Measurements from ENCODE around the gene CLDN9. TPM values are rescaled to one million over a fixed set of nuclear protein-coding genes. Genes with fewer than 3 reads are reported as not detected.

The CLDN9 gene
- total RNA-seq, 1 experiment from 2014 or later, result not detected

DNA sequence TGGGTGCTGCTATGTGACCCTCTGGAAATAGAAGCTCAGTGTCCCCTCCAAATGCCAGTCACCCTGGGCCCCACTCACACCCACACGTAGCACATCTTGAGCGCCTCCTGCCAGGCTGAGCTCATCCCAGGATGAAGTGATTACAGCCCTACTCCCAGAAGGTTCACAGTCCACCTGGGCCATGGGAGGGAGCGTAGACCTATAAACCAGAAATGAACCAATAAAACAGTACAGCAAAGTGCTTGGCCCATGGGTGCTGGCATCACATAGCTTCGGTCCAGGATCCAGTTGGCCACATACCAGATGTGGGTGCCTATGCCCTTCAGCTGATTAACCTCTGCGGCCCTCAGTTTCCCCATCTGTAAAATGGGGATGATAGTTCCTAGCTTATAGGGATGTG lies 26.2 kb downstream of the CLDN9 start:
- Histone ChIP-seq H3K27ac (ENCODE audit: low read depth, low read length, poor library complexity, severe bottlenecking) (no peak overlapping the region), H3K4me1 (ENCODE audit: insufficient read depth, low read length, poor library complexity, severe bottlenecking) (no peaks in the 10 kb centered on the region), H3K9me3 (ENCODE audit: low read depth, low read length, poor library complexity, severe bottlenecking) (no peaks in the 10 kb centered on the region), H3K36me3 (ENCODE audit: insufficient read depth, low read length, poor library complexity, severe bottlenecking) (no peaks in the 10 kb centered on the region), H3K4me3 (ENCODE audit: low read depth, low read length, poor library complexity, severe bottlenecking) (no peak overlapping the region), H3K27me3 (replicated peaks; ENCODE audit: insufficient read depth, low read depth, low read length, poor library complexity) (peaks cover 50% of the 10 kb centered on the region)
- no peak for TF ChIP-seq EZH2 (IDR thresholded peaks at IDR 0.05; ENCODE audit: borderline replicate concordance, low read depth, low read length, poor library complexity, severe bottlenecking)
- TF ChIP-seq, protein P1, sequence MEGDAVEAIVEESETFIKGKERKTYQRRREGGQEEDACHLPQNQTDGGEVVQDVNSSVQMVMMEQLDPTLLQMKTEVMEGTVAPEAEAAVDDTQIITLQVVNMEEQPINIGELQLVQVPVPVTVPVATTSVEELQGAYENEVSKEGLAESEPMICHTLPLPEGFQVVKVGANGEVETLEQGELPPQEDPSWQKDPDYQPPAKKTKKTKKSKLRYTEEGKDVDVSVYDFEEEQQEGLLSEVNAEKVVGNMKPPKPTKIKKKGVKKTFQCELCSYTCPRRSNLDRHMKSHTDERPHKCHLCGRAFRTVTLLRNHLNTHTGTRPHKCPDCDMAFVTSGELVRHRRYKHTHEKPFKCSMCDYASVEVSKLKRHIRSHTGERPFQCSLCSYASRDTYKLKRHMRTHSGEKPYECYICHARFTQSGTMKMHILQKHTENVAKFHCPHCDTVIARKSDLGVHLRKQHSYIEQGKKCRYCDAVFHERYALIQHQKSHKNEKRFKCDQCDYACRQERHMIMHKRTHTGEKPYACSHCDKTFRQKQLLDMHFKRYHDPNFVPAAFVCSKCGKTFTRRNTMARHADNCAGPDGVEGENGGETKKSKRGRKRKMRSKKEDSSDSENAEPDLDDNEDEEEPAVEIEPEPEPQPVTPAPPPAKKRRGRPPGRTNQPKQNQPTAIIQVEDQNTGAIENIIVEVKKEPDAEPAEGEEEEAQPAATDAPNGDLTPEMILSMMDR (conservative IDR thresholded peaks at IDR 0.05; ENCODE audit: low read depth, low read length), result no peak
- CTCF ChIA-PET, result no interaction called here
- no peak for DNase-seq (ENCODE audit: low spot score)
- intact Hi-C loops (cut with micrococcal nuclease; ENCODE audit: unreplicated experiment), result no loop called here
- BruUV-seq (replicated peaks), result no TSS peak
- POLR2A ChIA-PET (ENCODE audit: low non-redundant PET), result no interaction called here

DNA sequence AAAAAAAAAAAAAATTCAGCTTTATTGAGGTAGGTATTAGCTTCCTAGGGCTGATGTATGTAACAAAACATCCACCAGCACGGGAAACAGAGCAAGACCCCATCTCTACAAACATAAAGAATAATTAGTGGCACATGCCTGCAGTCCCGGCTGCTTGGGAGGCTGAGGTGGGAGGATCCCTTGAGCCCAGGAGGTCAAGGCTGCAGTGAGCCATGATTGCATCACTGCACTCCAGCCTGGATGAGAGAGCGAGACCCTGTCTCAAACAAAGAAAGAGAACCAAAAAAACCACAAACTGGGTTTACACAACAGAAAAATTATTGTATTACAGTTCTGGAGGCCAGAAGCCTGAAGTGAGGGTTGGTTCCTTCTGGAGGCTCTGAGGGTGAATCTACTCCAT lies 29.7 kb downstream of the CLDN9 start:
- TF ChIP-seq EZH2 (IDR thresholded peaks at IDR 0.05; ENCODE audit: borderline replicate concordance, low read depth, low read length, poor library complexity, severe bottlenecking), result no peak
- TF ChIP-seq, protein P1 (conservative IDR thresholded peaks at IDR 0.05; ENCODE audit: low read depth, low read length), result no peak
- intact Hi-C loops (cut with micrococcal nuclease; ENCODE audit: unreplicated experiment), result no loop called here
- peaks cover 35% of the 10 kb centered on the region for H3K27me3 ChIP-seq (replicated peaks; ENCODE audit: insufficient read depth, low read depth, low read length, poor library complexity)

DNA sequence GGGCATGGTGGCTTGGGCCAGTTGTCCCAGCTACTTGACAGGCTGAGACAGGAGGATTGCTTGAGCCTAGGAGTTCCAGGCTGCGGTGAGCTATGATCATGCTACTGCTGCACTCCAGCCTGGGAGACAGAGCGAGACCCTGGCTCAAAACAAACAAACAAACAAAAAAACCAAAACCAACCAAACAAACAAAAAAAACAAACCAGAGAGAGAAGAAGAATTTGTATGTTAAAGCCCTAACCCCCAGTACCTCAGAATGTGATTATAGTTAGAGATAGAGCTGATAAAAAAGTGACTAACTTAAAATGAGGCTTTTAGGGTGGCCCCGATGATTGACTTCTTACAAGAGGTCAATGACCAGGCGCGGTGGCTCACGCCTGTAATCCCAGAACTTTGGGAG lies 32.0 kb downstream of the CLDN9 start:
- BruUV-seq (replicated peaks), result no TSS peak
- Histone ChIP-seq H3K27ac (ENCODE audit: low read depth, low read length, poor library complexity, severe bottlenecking) (no peak overlapping the region), H3K9me3 (ENCODE audit: low read depth, low read length, poor library complexity, severe bottlenecking) (no peaks in the 10 kb centered on the region), H3K27me3 (replicated peaks; ENCODE audit: insufficient read depth, low read depth, low read length, poor library complexity) (peaks cover 20% of the 10 kb centered on the region), H3K4me3 (ENCODE audit: low read depth, low read length, poor library complexity, severe bottlenecking) (no peak overlapping the region), H3K4me1 (ENCODE audit: insufficient read depth, low read length, poor library complexity, severe bottlenecking) (no peaks in the 10 kb centered on the region), H3K36me3 (ENCODE audit: insufficient read depth, low read length, poor library complexity, severe bottlenecking) (no peaks in the 10 kb centered on the region)
- ChIA-PET CTCF (no interaction called here), POLR2A (ENCODE audit: low non-redundant PET) (no interaction called here)
- intact Hi-C loops (cut with micrococcal nuclease; ENCODE audit: unreplicated experiment), result no loop called here
- no peak for TF ChIP-seq EZH2 (IDR thresholded peaks at IDR 0.05; ENCODE audit: borderline replicate concordance, low read depth, low read length, poor library complexity, severe bottlenecking)
- TF ChIP-seq, protein P1 (conservative IDR thresholded peaks at IDR 0.05; ENCODE audit: low read depth, low read length), result no peak
- DNase-seq (ENCODE audit: low spot score), result no peak

More for the DNA sequence above, 29.7 kb downstream of the CLDN9 start:
- ChIA-PET CTCF (interaction anchor here (2.4 kb wide), 1 partner anchor 11 kb away, joined by 15 read pairs; no protein-coding TSS in a partner anchor), POLR2A (ENCODE audit: low non-redundant PET) (no interaction called here)
- no peak overlapping the region for H3K27ac ChIP-seq (ENCODE audit: low read depth, low read length, poor library complexity, severe bottlenecking)
- no TSS peak for BruUV-seq (replicated peaks)
- no peak for DNase-seq (ENCODE audit: low spot score)
- no peaks in the 10 kb centered on the region for H3K9me3 ChIP-seq (ENCODE audit: low read depth, low read length, poor library complexity, severe bottlenecking)
- H3K4me3 ChIP-seq (ENCODE audit: low read depth, low read length, poor library complexity, severe bottlenecking), result no peak overlapping the region
- H3K4me1 ChIP-seq (ENCODE audit: insufficient read depth, low read length, poor library complexity, severe bottlenecking), result no peaks in the 10 kb centered on the region
- H3K36me3 ChIP-seq (ENCODE audit: insufficient read depth, low read length, poor library complexity, severe bottlenecking), result no peaks in the 10 kb centered on the region

Measured in A673 (cell line).